KOPT-K1 (cell line): ENCODE results near the gene GLIPR1.
A peak's percentile ranks its signal among the peaks of the same experiment; 100 is the strongest.
"Not testable (repeated sequence)": the region's sequence is repeated elsewhere in the genome, so short reads cannot be mapped to it uniquely, and the experiment has no call there.

Source experiments
- H3K27ac ChIP-seq: fragments of 200-600 bp; sonication (generic); 2 replicates; pipeline ENCODE4 v1.5.1; 2016; ENCODE audit warnings: antibody characterized with exemption, mild to moderate bottlenecking, low read depth, low read length; ENCODE audit not compliant: poor library complexity, severe bottlenecking
- H3K36me3 ChIP-seq: fragments of 200-600 bp; sonication (generic); 2 replicates; pipeline ENCODE4 v1.5.1; 2017; ENCODE audit warnings: antibody characterized with exemption, mild to moderate bottlenecking, low read length, moderate library complexity; ENCODE audit not compliant: insufficient read depth
- H3K9me3 ChIP-seq: fragments of 200-600 bp; sonication (generic); 2 replicates; pipeline ENCODE4 v1.5.1; 2017; ENCODE audit warnings: antibody characterized with exemption, low read length, mild to moderate bottlenecking; ENCODE audit not compliant: insufficient read depth, poor library complexity, severe bottlenecking

GLIPR1 gene

DNA sequence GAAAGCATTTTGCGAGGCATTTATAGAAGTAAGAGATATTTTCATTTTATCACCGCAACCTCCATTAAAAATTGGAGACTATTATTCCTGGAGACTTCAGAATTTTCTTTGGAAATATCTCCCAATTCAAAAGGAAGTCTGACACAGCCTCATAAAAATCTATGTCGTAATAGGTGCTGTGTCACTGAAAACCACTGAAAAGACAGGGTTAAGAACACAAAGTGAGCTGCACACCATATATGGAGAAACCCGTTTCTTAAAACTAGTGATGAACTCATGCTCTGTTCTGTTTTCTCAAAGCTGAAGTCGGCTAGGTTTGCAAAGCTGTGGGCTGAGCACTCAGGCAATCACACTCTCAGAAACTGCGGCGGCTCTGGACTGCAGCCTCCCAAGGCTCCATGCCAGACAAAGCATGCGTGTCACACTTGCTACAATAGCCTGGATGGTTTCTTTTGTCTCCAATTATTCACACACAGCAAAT, at the start of gene GLIPR1:
GLIPR1 (plus strand) TSS at position 287 of the 481 bp plus-strand sequence; CDS start at position 413, 126 bp downstream.
- H3K27ac ChIP-seq: peak within 1 kb of the TSS; percentile 66
- H3K9me3 ChIP-seq: no peaks in the 10 kb centered on the region
- H3K36me3 ChIP-seq: no peaks in the 10 kb centered on the region

DNA sequence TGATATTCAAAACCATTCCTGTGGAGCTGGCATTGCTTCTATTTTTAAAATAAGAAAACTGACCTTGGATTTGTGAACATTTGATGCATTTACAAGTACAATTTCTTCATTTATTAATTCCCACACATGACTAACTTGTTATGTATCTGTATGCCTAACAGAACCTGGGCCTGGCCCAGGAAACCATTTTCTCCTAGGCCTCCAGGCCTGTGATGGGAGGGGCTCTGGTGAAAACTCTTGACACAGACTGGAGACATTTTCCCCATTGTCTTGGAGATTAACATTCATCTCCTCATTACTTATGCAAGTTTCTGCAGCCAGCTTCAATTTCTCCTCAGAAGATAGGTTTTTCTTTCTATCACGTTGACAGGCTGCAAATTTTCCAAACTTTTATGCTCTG, 47.6 kb upstream of the GLIPR1 start:
- no peak overlapping the region for H3K27ac ChIP-seq
- H3K9me3 ChIP-seq: peaks cover 39% of the 10 kb centered on the region
- H3K36me3 ChIP-seq: no peaks in the 10 kb centered on the region

DNA sequence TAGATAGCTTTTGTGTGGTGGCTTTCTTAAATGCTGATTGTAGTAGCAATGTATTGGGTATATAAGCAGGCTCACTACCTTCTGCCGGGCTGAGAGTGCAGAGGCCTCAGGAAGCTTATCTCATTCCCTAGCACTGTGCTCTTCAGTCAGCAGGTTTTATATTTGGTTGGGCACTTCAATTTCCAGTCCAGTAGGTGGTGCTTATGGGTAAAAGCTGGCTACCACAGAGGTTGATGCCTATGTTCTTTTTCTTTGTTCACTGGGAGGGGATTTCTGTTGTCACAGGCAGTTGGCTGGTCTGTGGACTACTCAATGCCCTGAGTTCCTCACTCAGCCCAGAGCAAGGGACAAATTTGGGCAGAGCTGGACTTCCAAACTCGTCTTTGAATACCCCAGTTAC, 43.0 kb upstream of the GLIPR1 start:
- Histone ChIP-seq H3K27ac (no peak overlapping the region), H3K36me3 (no peaks in the 10 kb centered on the region)

DNA sequence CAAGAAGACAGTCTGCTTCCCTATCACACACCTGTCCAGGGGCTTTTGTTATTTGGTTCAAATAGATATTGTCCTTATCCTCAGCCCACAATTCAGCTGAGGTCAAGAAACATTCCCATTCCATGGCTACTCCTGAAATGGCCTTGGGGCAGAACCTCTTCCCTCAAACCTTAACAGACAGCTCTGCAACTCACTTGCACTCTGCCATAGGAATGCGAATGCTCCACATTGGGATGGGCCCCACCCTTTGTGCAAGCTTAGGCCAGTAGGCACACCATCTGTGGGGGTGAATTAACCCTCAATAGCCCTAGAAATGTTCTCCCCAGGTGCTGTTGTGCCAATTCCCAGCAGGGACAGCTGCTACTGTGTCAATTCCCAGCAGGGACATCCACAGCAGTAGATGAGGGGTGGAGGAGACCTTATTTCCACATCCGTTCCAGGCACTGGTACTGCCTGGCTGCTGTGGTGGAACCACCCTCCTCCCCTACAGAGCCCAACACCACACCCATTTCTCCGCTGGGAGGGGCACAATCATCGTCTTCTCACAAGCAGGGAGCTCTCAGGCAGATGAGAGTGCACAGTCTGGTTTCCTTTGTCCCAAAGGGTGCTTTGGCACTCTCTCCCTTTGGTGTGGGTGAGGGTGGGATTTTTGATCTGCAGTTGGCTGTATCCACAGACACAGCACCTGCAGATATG, 42.3 kb upstream of the GLIPR1 start:
- Histone ChIP-seq H3K9me3 (peaks cover 32% of the 10 kb centered on the region), H3K27ac (no peak overlapping the region), H3K36me3 (no peaks in the 10 kb centered on the region)

More for the DNA sequence above, 43.0 kb upstream of the GLIPR1 start:
- H3K9me3 ChIP-seq: peaks cover 32% of the 10 kb centered on the region

DNA sequence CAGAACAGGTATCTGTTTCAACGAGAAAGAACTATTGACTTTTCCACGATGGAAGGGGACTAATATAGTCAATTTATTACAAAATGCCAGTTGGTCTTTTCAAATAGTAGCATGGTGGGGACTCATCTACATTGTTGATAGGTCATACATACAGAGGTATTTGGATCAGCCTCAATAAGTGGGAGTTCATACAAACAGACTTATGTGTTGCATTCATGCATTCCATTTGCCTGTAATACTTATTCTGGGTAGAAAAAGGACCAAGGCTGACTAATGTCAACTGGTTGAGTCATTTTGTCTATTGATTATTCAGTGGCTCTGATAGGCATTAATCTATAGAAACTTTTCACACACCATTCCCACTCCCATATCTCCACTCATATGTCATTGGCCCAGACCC, 41.5 kb upstream of the GLIPR1 start:
- no peaks in the 10 kb centered on the region for H3K36me3 ChIP-seq
- H3K27ac ChIP-seq: no peak overlapping the region
- H3K9me3 ChIP-seq: peaks cover 32% of the 10 kb centered on the region

DNA sequence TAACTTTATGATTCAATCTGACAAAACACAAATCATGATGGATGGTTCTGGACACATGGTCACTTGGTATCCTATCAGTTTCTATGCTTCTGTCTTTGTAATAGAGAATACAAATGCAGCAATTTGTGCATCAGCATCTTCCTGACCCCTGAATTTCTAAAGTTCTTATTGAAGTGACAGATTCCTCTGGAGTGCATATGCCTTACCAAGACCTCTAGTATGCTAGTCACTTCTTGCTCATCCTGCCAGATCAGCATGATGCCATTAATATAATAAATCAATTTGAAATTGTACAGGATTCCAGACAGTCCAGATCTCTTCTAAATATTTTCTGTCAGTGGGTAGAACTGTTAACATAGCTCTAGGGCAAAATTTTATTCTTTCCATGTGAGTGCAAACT, 40.6 kb upstream of the GLIPR1 start:
- H3K36me3 ChIP-seq: no peaks in the 10 kb centered on the region

DNA sequence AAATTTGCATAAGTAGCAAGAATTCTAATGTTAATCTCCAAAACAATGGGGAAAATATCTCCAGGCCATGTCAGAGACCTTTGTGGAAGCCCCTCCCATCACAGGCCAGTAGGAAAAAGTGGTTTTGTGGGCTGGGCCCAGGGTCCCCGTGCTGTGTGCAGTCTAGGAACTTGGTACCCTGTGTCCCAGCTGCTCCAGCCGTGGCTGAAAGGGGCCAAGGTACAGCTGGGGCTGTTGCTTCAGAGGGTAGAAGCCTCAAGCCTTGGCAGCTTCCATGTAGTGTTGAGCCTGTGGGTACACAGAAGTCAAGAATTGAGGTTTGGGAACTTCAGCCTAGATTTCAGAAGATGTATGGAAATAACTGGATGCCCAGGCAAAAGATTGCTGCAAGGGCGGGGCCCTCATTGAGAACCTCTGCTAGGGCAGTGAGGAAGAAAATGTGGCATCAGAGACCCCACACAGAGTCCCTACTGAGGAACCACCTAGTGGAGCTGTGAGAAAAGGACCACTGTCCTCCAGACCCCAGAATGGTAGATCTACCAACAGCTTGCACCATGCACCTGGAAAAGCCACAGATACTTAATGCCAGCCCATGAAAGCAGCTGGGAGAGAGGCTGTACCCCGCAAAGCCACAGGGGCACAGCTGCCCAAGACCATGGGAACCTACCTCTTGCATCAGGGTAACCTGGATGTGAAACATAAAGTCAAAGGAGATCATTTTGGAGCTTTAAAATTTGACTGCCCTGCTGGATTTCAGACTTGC, 38.7 kb upstream of the GLIPR1 start:
- not testable (repeated sequence) for H3K36me3 ChIP-seq, H3K27ac ChIP-seq
- peaks cover 22% of the 10 kb centered on the region for H3K9me3 ChIP-seq

More for the DNA sequence above, 40.6 kb upstream of the GLIPR1 start:
- Histone ChIP-seq H3K9me3 (peaks cover 32% of the 10 kb centered on the region), H3K27ac (no peak overlapping the region)

DNA sequence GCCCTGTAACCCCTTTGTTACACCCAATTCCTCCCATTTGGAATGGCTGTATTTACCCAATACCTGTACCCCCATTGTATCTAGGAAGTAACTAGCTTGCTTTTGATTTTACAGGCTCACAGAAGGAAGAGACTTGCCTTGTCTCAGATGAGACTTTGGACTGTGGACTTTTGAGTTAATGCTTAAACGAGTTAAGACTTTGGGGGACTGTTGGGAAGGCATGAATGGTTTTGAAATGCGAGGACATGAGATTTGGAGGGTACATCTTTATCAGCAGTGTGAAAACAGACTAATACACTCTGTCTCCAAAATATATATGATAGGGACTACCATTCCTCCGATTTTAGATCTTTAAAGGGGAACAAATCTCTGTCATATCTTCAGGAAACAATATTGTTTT, 38.1 kb upstream of the GLIPR1 start:
- peaks cover 19% of the 10 kb centered on the region for H3K9me3 ChIP-seq
- H3K27ac ChIP-seq, H3K36me3 ChIP-seq: not testable (repeated sequence)

DNA sequence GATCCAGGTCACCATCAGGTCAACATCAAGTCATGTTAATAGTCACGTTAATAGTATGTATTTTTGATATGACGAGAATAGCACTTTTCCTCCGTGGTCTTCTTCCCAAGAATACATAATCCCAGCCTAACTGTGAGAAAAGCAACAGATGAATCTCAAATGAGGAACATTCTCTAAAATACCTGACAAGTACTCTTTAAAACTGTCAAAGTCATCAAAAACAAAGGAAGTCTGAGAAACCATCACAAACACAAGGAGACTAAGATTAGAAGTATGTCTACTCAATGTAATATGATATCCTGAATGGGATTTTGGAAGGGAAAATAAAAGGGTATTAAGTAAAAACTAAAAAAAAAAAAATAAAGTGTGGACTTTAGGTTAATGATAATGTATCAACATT, 36.8 kb upstream of the GLIPR1 start:
- Histone ChIP-seq H3K9me3 (peaks cover 12% of the 10 kb centered on the region), H3K27ac (no peak overlapping the region)

DNA sequence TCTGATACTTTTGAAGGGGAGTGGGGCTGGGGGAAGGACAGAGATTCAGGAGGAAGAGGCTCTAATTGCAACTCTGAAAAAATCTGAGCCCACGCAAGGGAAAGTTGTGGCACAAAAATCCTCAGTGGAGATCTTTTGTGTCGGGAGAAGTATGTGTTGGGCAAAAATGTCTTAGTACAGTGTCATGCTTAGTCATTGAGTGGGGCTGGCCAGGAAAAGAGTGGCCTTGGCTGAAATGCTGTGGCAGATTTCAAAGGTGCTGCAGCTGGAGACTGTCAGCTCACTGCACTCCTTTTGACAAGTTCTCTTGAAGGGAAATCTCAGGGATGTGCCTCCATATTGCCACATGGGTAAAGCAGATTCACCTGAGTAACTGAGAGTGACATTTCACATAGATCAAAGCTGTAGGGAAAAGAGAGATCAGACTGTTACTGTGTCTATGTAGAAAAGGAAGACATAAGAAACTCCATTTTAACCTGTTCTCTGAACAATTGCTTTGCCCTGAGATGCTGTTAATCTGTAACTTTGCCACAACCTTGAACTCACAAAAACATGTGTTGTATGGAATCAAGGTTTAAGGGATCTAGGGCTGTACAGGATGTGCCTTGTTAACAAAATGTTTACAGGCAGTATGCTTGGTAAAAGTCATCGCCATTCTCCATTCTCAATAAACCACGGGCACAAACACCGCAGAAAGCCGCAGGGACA, 36.0 kb upstream of the GLIPR1 start:
- H3K9me3 ChIP-seq: peaks cover 12% of the 10 kb centered on the region
- no peak overlapping the region for H3K27ac ChIP-seq
- H3K36me3 ChIP-seq: no peaks in the 10 kb centered on the region

More for the DNA sequence above, 36.8 kb upstream of the GLIPR1 start:
- no peaks in the 10 kb centered on the region for H3K36me3 ChIP-seq

DNA sequence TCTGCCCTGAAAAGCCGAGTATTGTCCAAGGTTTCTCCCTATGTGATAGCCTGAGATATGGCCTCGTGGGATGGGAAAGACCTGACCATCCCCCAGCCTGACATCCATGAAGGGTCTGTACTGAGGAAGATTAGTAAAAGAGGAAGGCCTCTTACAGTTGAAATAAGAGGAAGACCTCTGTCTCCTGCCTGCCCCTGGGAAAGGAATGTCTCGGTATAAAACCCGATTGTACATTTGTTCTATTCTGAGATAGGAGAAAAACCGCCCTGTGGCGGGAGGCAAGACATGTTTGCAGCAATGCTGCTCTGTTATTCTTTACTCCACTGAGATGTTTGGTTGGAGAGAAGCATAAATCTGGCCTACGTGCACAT, 35.4 kb upstream of the GLIPR1 start:
- peaks cover 12% of the 10 kb centered on the region for H3K9me3 ChIP-seq
- H3K27ac ChIP-seq, H3K36me3 ChIP-seq: not testable (repeated sequence)

DNA sequence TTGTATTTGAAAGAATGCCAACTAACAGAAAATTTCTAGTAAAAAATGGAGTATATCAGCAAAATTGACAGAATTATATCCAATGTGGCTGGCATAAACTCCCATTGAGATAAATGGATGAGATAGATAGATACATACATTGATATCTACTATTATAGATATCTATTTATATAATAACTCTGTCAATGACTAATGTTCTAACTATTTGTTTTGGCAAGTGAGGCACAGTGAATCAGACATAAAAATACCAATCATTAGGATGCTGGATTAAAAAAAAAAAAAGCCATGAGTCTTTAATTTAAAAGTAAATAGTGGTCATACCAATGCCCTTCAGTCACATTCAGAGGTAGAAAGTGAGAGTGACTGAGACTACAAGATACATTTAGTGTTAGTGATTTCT, 33.7 kb upstream of the GLIPR1 start:
- H3K9me3 ChIP-seq: peaks cover 3% of the 10 kb centered on the region
- no peaks in the 10 kb centered on the region for H3K36me3 ChIP-seq
- no peak overlapping the region for H3K27ac ChIP-seq

DNA sequence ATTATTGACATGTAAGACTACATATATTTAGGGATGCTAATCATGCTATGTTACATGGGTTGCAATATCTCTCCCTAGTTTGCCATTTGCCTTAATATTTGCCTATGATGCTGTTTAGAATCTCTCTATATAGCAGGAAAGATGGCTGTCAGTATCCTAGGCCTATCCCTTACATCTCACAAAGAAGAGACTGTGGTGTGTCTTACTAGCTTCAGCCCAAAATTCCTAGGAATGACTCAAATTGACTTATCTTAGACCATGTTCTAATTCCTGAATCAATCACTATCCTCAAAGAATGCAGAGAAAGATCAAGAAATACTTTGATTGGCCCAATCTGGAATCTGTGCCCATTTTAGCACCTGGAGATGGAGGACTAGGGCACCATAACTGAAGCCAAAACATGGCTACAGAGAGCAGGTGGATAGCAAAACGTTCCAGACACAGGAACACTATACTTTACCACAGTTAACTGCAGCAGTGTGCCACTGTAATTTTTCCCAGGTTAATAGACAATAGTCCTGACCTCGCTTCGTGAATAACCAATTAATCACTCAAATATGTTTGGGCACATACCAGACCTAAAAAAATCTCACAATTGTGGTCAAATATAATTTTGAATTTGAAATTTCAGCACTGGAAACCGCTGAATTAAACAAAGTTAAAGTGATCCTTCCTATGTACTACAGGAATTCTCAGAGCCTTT, 32.7 kb upstream of the GLIPR1 start:
- H3K36me3 ChIP-seq: no peaks in the 10 kb centered on the region
- no peak overlapping the region for H3K27ac ChIP-seq

DNA sequence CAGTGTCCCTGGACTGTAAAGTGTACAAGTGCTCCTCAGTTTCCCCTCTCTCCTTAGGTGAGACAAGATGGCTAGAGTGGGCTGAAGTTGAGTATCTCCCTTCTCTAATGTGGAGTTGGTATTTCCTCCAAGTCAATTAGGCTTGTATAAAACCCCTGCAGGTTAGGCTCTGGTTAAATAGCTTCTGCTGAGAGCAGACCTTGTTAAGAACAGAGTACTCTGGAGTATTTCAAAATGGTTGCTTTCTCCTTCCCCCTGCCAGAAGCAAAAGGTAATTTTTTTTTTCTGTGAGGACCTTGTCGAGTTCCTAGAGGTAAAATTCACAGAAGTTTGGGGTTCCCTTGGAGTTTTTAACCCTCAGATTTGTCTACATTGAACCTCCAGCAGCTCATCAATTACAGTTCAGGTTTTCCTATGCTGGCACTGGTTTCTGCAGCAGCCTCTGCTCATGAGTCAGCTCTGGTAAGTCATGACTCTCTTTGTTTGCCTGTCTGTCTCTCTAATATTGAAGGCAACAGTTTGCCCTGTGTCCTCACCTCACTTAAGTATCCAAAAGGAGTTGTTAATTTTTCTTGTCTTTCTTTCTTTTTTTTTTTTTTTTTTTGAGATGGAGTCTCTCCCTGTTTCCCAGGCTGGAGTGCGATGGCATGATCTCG, 27.8 kb upstream of the GLIPR1 start:
- Histone ChIP-seq H3K27ac (no peak overlapping the region), H3K9me3 (peaks cover 4% of the 10 kb centered on the region)

More for the DNA sequence above, 32.7 kb upstream of the GLIPR1 start:
- H3K9me3 ChIP-seq: no peaks in the 10 kb centered on the region

More for the DNA sequence above, 27.8 kb upstream of the GLIPR1 start:
- H3K36me3 ChIP-seq: no peaks in the 10 kb centered on the region
